ENCODE data around the gene SPRY4.

Gene SPRY4

GRCh38 chr5:142281966-142282365 is 42.9 kb downstream of the SPRY4 start:
- TF ChIP-seq BACH2 (CRISPR knock-in tag; IDR thresholded peaks at IDR 0.05; ENCODE audit: borderline replicate concordance) (no peak), ZNF70 (CRISPR knock-in tag; IDR thresholded peaks at IDR 0.05) (no peak)
- ATAC-seq, result no peak

DNA sequence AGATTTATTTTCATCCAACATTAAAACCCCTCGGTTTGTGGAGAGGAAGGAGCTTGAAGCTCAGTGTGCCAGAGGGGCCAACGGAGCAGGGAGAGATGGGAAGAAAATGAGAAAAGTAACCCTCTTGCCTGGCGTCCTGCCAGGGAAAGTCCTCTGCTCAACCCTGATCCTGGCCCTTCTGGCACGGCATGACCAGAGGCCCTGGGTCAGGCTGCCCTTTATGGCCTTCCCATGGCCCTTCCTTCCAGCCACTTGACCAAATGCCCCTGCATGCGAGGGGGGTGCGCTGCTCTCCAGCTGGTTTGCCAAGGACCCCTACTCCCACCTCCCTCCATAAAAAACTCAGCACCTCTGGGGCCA is 43.8 kb downstream of the SPRY4 start:
- no peak for TF ChIP-seq PATZ1 (CRISPR knock-in tag; IDR thresholded peaks at IDR 0.05; ENCODE audit: borderline replicate concordance)
- ATAC-seq, result no peak

DNA sequence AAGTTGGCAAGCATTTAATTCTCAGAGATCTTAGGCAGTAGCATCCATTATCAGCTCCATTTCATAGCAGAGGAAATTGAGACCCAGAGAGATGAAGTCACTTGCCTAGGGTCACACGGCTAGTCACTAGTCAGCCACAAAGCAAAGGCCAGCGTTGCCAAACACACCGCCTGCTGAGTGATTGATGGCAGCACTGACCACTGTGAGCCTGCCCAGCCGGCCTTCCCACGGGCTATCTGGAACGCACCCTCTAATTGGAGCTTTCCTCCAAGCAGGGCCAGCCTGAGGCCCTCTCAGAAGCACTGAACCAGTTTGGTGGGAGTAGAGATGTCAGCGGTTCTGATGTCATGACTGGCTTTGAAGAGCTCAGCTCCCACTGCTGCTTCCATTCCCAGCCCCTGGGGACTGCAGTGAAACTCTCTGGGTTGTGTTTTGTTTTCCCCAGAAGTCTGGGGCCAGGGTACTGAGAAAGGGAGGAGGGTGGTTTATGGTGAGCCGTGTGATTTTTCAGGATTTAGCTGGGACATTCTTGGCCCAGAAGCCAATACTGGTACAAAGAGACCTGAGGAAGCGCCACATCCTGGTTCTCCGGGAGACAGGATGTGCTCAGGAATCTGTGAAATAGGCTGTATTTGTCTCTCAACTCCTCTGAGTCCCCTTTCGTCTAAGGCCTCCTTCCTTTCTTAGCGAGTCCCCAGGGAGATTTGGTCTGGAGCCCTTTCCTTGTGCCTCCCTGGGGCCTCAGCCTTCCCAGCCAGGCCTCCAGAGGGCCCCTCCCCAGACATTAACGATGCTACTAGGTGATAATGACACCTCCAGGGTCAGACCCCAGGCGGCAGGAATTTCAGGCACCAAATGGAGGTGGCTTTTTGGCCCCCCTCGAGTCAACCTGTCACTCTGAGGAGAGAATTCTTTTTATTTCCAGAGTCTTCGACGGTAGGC is 44.5 kb downstream of the SPRY4 start:
- peak; percentile 62; the same call in 2 of the 3 replicates for ATAC-seq
- no peak for TF ChIP-seq BACH2 (CRISPR knock-in tag; IDR thresholded peaks at IDR 0.05; ENCODE audit: borderline replicate concordance)
- TF ChIP-seq ZNF8 (CRISPR knock-in tag; IDR thresholded peaks at IDR 0.05), result no peak
- no peak for TF ChIP-seq PATZ1 (CRISPR knock-in tag; IDR thresholded peaks at IDR 0.05; ENCODE audit: borderline replicate concordance)
- no peak for TF ChIP-seq ARNTL (CRISPR knock-in tag; IDR thresholded peaks at IDR 0.05; ENCODE audit: borderline replicate concordance, low read depth)
- TF ChIP-seq ZFP30 (CRISPR knock-in tag; IDR thresholded peaks at IDR 0.05), result no peak
- no peak for TF ChIP-seq CSRNP3 (CRISPR knock-in tag; IDR thresholded peaks at IDR 0.05)
- no peak for TF ChIP-seq RARB (CRISPR knock-in tag; IDR thresholded peaks at IDR 0.05)
- no peak for TF ChIP-seq GLIS3 (CRISPR knock-in tag; IDR thresholded peaks at IDR 0.05)
- TF ChIP-seq ZC3H10 (CRISPR knock-in tag; IDR thresholded peaks at IDR 0.05), result no peak
- no peak for TF ChIP-seq OSR1 (CRISPR knock-in tag; IDR thresholded peaks at IDR 0.05)
- TF ChIP-seq, protein P1, sequence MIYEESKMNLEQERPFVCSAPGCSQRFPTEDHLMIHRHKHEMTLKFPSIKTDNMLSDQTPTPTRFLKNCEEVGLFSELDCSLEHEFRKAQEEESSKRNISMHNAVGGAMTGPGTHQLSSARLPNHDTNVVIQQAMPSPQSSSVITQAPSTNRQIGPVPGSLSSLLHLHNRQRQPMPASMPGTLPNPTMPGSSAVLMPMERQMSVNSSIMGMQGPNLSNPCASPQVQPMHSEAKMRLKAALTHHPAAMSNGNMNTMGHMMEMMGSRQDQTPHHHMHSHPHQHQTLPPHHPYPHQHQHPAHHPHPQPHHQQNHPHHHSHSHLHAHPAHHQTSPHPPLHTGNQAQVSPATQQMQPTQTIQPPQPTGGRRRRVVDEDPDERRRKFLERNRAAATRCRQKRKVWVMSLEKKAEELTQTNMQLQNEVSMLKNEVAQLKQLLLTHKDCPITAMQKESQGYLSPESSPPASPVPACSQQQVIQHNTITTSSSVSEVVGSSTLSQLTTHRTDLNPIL (CRISPR knock-in tag; IDR thresholded peaks at IDR 0.05; ENCODE audit: low read depth), result no peak
- no peak for TF ChIP-seq TOX (CRISPR knock-in tag; IDR thresholded peaks at IDR 0.05; ENCODE audit: borderline replicate concordance)
- no peak for TF ChIP-seq TCF4 (CRISPR knock-in tag; IDR thresholded peaks at IDR 0.05; ENCODE audit: borderline replicate concordance)
- no peak for TF ChIP-seq ZNF70 (CRISPR knock-in tag; IDR thresholded peaks at IDR 0.05)
- no peak for TF ChIP-seq ESRRG (CRISPR knock-in tag; IDR thresholded peaks at IDR 0.05)

DNA sequence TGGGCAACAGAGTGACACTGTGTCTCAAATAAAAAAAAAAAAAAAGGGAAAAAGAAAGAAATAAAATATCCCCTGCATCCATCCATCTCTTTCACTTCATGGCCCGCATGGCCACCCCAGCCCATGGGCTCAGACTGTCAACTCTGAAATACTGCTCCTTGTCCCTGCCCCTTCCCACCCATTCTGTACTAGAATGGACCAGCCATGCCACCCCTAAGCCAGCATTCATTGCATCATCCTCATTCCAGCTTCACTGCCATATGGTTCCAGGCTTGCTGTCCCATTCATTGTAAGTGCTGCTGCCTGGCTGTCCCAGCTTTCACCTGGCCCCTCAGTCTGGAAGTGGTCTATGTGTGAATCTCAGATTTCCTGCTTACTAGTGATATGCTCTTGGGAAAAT is 46.2 kb downstream of the SPRY4 start:
- no peak for ATAC-seq
- TF ChIP-seq SNAI2 (CRISPR knock-in tag; IDR thresholded peaks at IDR 0.05) (no peak), CSDC2 (CRISPR knock-in tag; IDR thresholded peaks at IDR 0.05) (no peak), PPARA (CRISPR knock-in tag; IDR thresholded peaks at IDR 0.05; ENCODE audit: borderline replicate concordance) (no peak), ISL1 (CRISPR knock-in tag; IDR thresholded peaks at IDR 0.05) (no peak), CSRNP3 (CRISPR knock-in tag; IDR thresholded peaks at IDR 0.05) (no peak), ESRRG (CRISPR knock-in tag; IDR thresholded peaks at IDR 0.05) (no peak), ZC3H10 (CRISPR knock-in tag; IDR thresholded peaks at IDR 0.05) (no peak), BACH2 (CRISPR knock-in tag; IDR thresholded peaks at IDR 0.05; ENCODE audit: borderline replicate concordance) (no peak), ARNTL (CRISPR knock-in tag; IDR thresholded peaks at IDR 0.05; ENCODE audit: borderline replicate concordance, low read depth) (no peak)
- TF ChIP-seq, protein P2, sequence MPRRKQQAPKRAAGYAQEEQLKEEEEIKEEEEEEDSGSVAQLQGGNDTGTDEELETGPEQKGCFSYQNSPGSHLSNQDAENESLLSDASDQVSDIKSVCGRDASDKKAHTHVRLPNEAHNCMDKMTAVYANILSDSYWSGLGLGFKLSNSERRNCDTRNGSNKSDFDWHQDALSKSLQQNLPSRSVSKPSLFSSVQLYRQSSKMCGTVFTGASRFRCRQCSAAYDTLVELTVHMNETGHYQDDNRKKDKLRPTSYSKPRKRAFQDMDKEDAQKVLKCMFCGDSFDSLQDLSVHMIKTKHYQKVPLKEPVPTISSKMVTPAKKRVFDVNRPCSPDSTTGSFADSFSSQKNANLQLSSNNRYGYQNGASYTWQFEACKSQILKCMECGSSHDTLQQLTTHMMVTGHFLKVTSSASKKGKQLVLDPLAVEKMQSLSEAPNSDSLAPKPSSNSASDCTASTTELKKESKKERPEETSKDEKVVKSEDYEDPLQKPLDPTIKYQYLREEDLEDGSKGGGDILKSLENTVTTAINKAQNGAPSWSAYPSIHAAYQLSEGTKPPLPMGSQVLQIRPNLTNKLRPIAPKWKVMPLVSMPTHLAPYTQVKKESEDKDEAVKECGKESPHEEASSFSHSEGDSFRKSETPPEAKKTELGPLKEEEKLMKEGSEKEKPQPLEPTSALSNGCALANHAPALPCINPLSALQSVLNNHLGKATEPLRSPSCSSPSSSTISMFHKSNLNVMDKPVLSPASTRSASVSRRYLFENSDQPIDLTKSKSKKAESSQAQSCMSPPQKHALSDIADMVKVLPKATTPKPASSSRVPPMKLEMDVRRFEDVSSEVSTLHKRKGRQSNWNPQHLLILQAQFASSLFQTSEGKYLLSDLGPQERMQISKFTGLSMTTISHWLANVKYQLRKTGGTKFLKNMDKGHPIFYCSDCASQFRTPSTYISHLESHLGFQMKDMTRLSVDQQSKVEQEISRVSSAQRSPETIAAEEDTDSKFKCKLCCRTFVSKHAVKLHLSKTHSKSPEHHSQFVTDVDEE (CRISPR knock-in tag; IDR thresholded peaks at IDR 0.05), result no peak

Measured in SK-N-SH treated with all-trans-retinoic acid at 6 μM for 48 hours (cell line).